H1 (cell line): ENCODE measurements around the gene NXPH3. TPM values are rescaled to one million over a fixed set of nuclear protein-coding genes. Genes with fewer than 3 reads are reported as not detected.

ENCODE experiments used
- BACH1 ChIP-seq: IDR thresholded peaks from 2 replicates; pipeline ENCODE4 v1.6.1; 2012; ENCODE audit warnings: low read length, improper control_type of control experiment
- CHD2 ChIP-seq: IDR thresholded peaks from 2 replicates; pipeline ENCODE4 v1.6.1; 2012; ENCODE audit warnings: low read length, improper control_type of control experiment
- CTCF ChIP-seq, 3 experiments: IDR thresholded peaks; 1 replicate in 2 of 3; 2 replicates in 1 of 3; pipeline versions ENCODE4 v1.5.1 to v1.6.1; 2011; ENCODE audit warnings: low read length in 3 of 3, mild to moderate bottlenecking in 3 of 3, inconsistent platforms in 2 of 3, low read depth in 1 of 3, moderate library complexity in 1 of 3; ENCODE audit not compliant: insufficient read depth in 1 of 3; ENCODE audit errors: control extremely low read depth in 1 of 3
- HDAC2 ChIP-seq, 2 experiments: fragments of 300-600 bp in 1 of 2; sonication (generic) in 1 of 2; IDR thresholded peaks; 2 replicates each; pipeline ENCODE4 v1.6.1; 2011 to 2012; ENCODE audit warnings: low read depth in 2 of 2, low read length in 2 of 2, mild to moderate bottlenecking in 2 of 2, moderate library complexity in 2 of 2, borderline replicate concordance in 1 of 2, inconsistent platforms in 1 of 2
- JUND ChIP-seq: IDR thresholded peaks from 2 replicates; pipeline ENCODE4 v1.6.1; 2011; ENCODE audit warnings: mild to moderate bottlenecking, improper control_type of control experiment, low read length
- KDM1A ChIP-seq: fragments of 200-600, 300-600 bp; sonication (generic); IDR thresholded peaks from 2 replicates; pipeline ENCODE4 v1.7.1; 2016; ENCODE audit warnings: mild to moderate bottlenecking, low read length, borderline replicate concordance
- RNF2 ChIP-seq: fragments of 200-900, 300-1000 bp; sonication (generic); IDR thresholded peaks from 2 replicates; pipeline ENCODE4 v1.7.1; 2016; ENCODE audit warnings: borderline replicate concordance, low read depth, mild to moderate bottlenecking, antibody characterized with exemption, low read length; ENCODE audit not compliant: poor library complexity, severe bottlenecking; ENCODE audit errors: missing control alignments
- RXRA ChIP-seq: IDR thresholded peaks from 2 replicates; pipeline ENCODE4 v1.6.1; 2011; ENCODE audit warnings: low read depth, mild to moderate bottlenecking, low read length, moderate library complexity; ENCODE audit not compliant: insufficient read depth
- SIX5 ChIP-seq: IDR thresholded peaks from 2 replicates; pipeline ENCODE4 v1.6.1; 2011; ENCODE audit warnings: mild to moderate bottlenecking, low read depth, low read length
- SP1 ChIP-seq: IDR thresholded peaks from 2 replicates; pipeline ENCODE4 v1.6.1; 2011; ENCODE audit warnings: low read depth, low read length
- SP2 ChIP-seq: IDR thresholded peaks from 2 replicates; pipeline ENCODE4 v1.6.1; 2012; ENCODE audit warnings: mild to moderate bottlenecking, low read length, inconsistent platforms
- USF2 ChIP-seq: IDR thresholded peaks from 2 replicates; pipeline ENCODE4 v1.6.1; 2011; ENCODE audit warnings: low read length, improper control_type of control experiment
- YY1 ChIP-seq: IDR thresholded peaks from 2 replicates; pipeline ENCODE4 v1.6.1; 2011; ENCODE audit warnings: low read depth, mild to moderate bottlenecking, low read length
- polyA plus RNA-seq, 7 experiments: library from polyadenylated mRNA; depleted of rRNA in 3 of 7; stranded (reverse) in 5 of 7; unstranded in 2 of 7; fragments of >200 nt in 5 of 7; fragments of 200-250 nt in 2 of 7; gene quantifications; 1 replicate in 5 of 7; 2 replicates in 1 of 7; 4 replicates in 1 of 7; pipeline versions ENCODE4 v1.2.1 to v1.2.3, GENCODE V29; 2011 to 2013; ENCODE audit warnings: missing spikeins in 2 of 7, mixed read lengths in 2 of 7
- total RNA-seq: library from RNA; stranded (reverse); fragmentation: NEBNext Ultra II Directional; extraction: Animal tissue kit (Norgen Biotek cat#: 25700); gene quantifications from 2 replicates; pipeline ENCODE4 v1.2.1, GENCODE V29; 2021

Gene NXPH3
- total and polyA plus RNA-seq, 2 of the 8 experiments (the other 6 are each of a cell fraction or from before 2014, with no cell fraction given), result 2.5 to 3.7 TPM

GRCh38 chr17:49548506-49549310, 27.0 kb upstream of the NXPH3 start (continued):
- no peak for TF ChIP-seq USF2
- TF ChIP-seq CTCF (IDR thresholded peaks at IDR 0.05; ENCODE audit: control extremely low read depth in 1 of 3, insufficient read depth in 1 of 3, low read depth in 1 of 3, low read length in 3 of 3), result peak; percentile 93 to 96 (median 94)
- no peak for TF ChIP-seq SP2
- TF ChIP-seq JUND, result no peak
- peak; percentile 80; the same call in 1 of the 2 replicates for TF ChIP-seq KDM1A
- no peak for TF ChIP-seq HDAC2 (IDR thresholded peaks at IDR 0.05; ENCODE audit: borderline replicate concordance in 1 of 2, low read depth in 2 of 2, low read length in 2 of 2)
- TF ChIP-seq YY1, result 0 out of 2 replicates have a peak, but pooled peaks have one; percentile 44
- no peak for TF ChIP-seq BACH1
- no peak for TF ChIP-seq RXRA
- no peak for TF ChIP-seq CHD2
- TF ChIP-seq RNF2, result no peak
- TF ChIP-seq SIX5, result no peak
- TF ChIP-seq SP1, result no peak
